Measurements from ENCODE around the gene MYL1.

The MYL1 gene

GRCh38 chr2:210264282-210264681, 50.7 kb downstream of the MYL1 start:
- no peak for DNase-seq

GRCh38 chr2:210263841-210264240, 51.1 kb downstream of the MYL1 start:
- no peak for DNase-seq

GRCh38 chr2:210262036-210262435, 52.9 kb downstream of the MYL1 start:
- no peak for DNase-seq

GRCh38 chr2:210259687-210260086, 55.3 kb downstream of the MYL1 start:
- no peak for DNase-seq

GRCh38 chr2:210252699-210253606, 62.0 kb downstream of the MYL1 start:
- no peak for DNase-seq

GRCh38 chr2:210250622-210251021, 64.4 kb downstream of the MYL1 start:
- DNase-seq, result no peak
